ENCODE results near the gene SMIM45.

SMIM45 gene

DNA sequence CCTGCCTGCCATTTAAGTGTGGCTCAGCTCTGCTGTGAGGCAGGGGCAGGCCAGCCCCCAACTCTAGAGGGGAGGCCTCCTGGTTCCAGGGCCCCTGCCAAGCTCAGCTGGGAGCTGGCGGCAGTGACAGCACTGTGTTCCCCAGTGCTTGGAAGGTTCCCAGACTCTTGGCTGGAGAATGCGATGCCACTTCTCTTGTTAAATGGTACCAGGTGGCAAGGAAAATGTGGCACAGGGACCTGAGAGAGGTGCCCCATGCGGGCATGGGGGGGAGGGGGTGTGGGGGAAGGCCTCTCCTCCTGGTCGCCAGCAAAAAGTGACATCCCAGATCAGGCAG lies 17.0 kb upstream of the SMIM45 start:
- Histone ChIP-seq H3K79me2 (replicated peaks; ENCODE audit: insufficient read depth, low read length) (no peaks in the 10 kb centered on the region), H3F3A (ENCODE audit: insufficient read depth, low read length, poor library complexity, severe bottlenecking) (no peaks in the 10 kb centered on the region), H3K4me2 (ENCODE audit: low read length) (no peak overlapping the region), H3K36me3 (ENCODE audit: insufficient read depth, low read length) (no peaks in the 10 kb centered on the region), H3K9ac (ENCODE audit: low read length) (no peak overlapping the region), H3K4me3 (ENCODE audit: low read length) (no peak overlapping the region), H3K27ac (ENCODE audit: low read length) (no peak overlapping the region), H2AFZ (ENCODE audit: low read depth, low read length) (no peak overlapping the region), H3K9me3 (ENCODE audit: low read length) (no peaks in the 10 kb centered on the region), H3K9me2 (ENCODE audit: insufficient read depth, low read length) (no peaks in the 10 kb centered on the region), H4K20me1 (ENCODE audit: insufficient read depth) (no peaks in the 10 kb centered on the region), H3K27me3 (ENCODE audit: insufficient read depth, low read depth, low read length) (no peaks in the 10 kb centered on the region)
- TF ChIP-seq RAD21 (conservative IDR thresholded peaks at IDR 0.05) (no peak), EZH2 (IDR thresholded peaks at IDR 0.05; ENCODE audit: borderline replicate concordance, insufficient read depth, low read length, poor library complexity, severe bottlenecking) (no peak), TAF1 (IDR thresholded peaks at IDR 0.05; ENCODE audit: low read depth) (no peak), EP300 (conservative IDR thresholded peaks at IDR 0.05; ENCODE audit: poor library complexity, severe bottlenecking) (no peak), MXI1 (conservative IDR thresholded peaks at IDR 0.05; ENCODE audit: poor library complexity, severe bottlenecking) (no peak), CTCF (IDR thresholded peaks at IDR 0.05; ENCODE audit: poor library complexity, severe bottlenecking) (no peak), POLR2AphosphoS5 (IDR thresholded peaks at IDR 0.05) (no peak), SMC3 (conservative IDR thresholded peaks at IDR 0.05; ENCODE audit: poor library complexity) (no peak)
- TF ChIP-seq, protein P1, sequence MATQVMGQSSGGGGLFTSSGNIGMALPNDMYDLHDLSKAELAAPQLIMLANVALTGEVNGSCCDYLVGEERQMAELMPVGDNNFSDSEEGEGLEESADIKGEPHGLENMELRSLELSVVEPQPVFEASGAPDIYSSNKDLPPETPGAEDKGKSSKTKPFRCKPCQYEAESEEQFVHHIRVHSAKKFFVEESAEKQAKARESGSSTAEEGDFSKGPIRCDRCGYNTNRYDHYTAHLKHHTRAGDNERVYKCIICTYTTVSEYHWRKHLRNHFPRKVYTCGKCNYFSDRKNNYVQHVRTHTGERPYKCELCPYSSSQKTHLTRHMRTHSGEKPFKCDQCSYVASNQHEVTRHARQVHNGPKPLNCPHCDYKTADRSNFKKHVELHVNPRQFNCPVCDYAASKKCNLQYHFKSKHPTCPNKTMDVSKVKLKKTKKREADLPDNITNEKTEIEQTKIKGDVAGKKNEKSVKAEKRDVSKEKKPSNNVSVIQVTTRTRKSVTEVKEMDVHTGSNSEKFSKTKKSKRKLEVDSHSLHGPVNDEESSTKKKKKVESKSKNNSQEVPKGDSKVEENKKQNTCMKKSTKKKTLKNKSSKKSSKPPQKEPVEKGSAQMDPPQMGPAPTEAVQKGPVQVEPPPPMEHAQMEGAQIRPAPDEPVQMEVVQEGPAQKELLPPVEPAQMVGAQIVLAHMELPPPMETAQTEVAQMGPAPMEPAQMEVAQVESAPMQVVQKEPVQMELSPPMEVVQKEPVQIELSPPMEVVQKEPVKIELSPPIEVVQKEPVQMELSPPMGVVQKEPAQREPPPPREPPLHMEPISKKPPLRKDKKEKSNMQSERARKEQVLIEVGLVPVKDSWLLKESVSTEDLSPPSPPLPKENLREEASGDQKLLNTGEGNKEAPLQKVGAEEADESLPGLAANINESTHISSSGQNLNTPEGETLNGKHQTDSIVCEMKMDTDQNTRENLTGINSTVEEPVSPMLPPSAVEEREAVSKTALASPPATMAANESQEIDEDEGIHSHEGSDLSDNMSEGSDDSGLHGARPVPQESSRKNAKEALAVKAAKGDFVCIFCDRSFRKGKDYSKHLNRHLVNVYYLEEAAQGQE (IDR thresholded peaks at IDR 0.05; ENCODE audit: borderline replicate concordance): no peak

- H3K27me3 ChIP-seq (ENCODE audit: insufficient read depth, low read depth, low read length): no peaks in the 10 kb centered on the region
These were observed 16.4 kb upstream of the SMIM45 start for GRCh38 chr22:41935509-41935908.

More at GRCh38 chr22:41935509-41935908, 16.4 kb upstream of the SMIM45 start:
- Histone ChIP-seq H3K9me2 (ENCODE audit: insufficient read depth, low read length) (no peaks in the 10 kb centered on the region), H3K27ac (ENCODE audit: low read length) (no peak overlapping the region), H3F3A (ENCODE audit: insufficient read depth, low read length, poor library complexity, severe bottlenecking) (no peaks in the 10 kb centered on the region), H3K4me2 (ENCODE audit: low read length) (no peak overlapping the region), H3K4me3 (ENCODE audit: low read length) (no peak overlapping the region), H4K20me1 (ENCODE audit: insufficient read depth) (no peaks in the 10 kb centered on the region), H3K9me3 (ENCODE audit: low read length) (no peaks in the 10 kb centered on the region), H3K79me2 (replicated peaks; ENCODE audit: insufficient read depth, low read length) (no peaks in the 10 kb centered on the region), H3K9ac (ENCODE audit: low read length) (no peak overlapping the region), H3K36me3 (ENCODE audit: insufficient read depth, low read length) (no peaks in the 10 kb centered on the region), H2AFZ (ENCODE audit: low read depth, low read length) (no peak overlapping the region)
- TF ChIP-seq MXI1 (conservative IDR thresholded peaks at IDR 0.05; ENCODE audit: poor library complexity, severe bottlenecking) (no peak), TAF1 (IDR thresholded peaks at IDR 0.05; ENCODE audit: low read depth) (no peak), RAD21 (conservative IDR thresholded peaks at IDR 0.05) (no peak), CTCF (IDR thresholded peaks at IDR 0.05; ENCODE audit: poor library complexity, severe bottlenecking) (no peak), POLR2AphosphoS5 (IDR thresholded peaks at IDR 0.05) (no peak), SMC3 (conservative IDR thresholded peaks at IDR 0.05; ENCODE audit: poor library complexity) (no peak), EP300 (conservative IDR thresholded peaks at IDR 0.05; ENCODE audit: poor library complexity, severe bottlenecking) (no peak), EZH2 (IDR thresholded peaks at IDR 0.05; ENCODE audit: borderline replicate concordance, insufficient read depth, low read length, poor library complexity, severe bottlenecking) (no peak)
- TF ChIP-seq, protein P1 (IDR thresholded peaks at IDR 0.05; ENCODE audit: borderline replicate concordance): no peak

Data from neural cell (in vitro differentiated cells).